Mesendoderm (in vitro differentiated cells): ENCODE results near the gene HK2.

Source experiments
- DNase-seq: peaks from one replicate; pipeline ENCODE4 v3.0.0; 2013
- H2AK5ac ChIP-seq: 2 replicates; pipeline ENCODE4 v1.6.1; 2013; ENCODE audit warnings: low read length, inconsistent platforms
- H2BK120ac ChIP-seq: 2 replicates; pipeline ENCODE4 v1.6.1; 2013; ENCODE audit warnings: low read depth, mild to moderate bottlenecking, low read length, moderate library complexity, mixed read lengths
- H2BK15ac ChIP-seq: replicated peaks from 2 replicates; pipeline ENCODE4 v1.6.1; 2013; ENCODE audit warnings: low read depth, mild to moderate bottlenecking, moderate library complexity
- H2BK5ac ChIP-seq: 2 replicates; pipeline ENCODE4 v1.6.1; 2013; ENCODE audit warnings: low read length, inconsistent platforms
- H3K18ac ChIP-seq: 2 replicates; pipeline ENCODE4 v1.6.1; 2013; ENCODE audit warnings: mild to moderate bottlenecking, low read length, mixed read lengths
- H3K23ac ChIP-seq: one replicate; pipeline ENCODE4 v1.6.1; 2013; ENCODE audit warnings: low read length
- H3K27ac ChIP-seq: 2 replicates; pipeline ENCODE4 v1.5.1; 2013; ENCODE audit warnings: low read depth, mild to moderate bottlenecking, inconsistent platforms, low read length, moderate library complexity
- H3K27me3 ChIP-seq: 2 replicates; pipeline ENCODE4 v1.6.1; 2013; ENCODE audit warnings: low read length, control low read depth, mild to moderate bottlenecking, inconsistent platforms; ENCODE audit not compliant: insufficient read depth, poor library complexity
- H3K36me3 ChIP-seq: 2 replicates; pipeline ENCODE4 v1.6.1; 2013; ENCODE audit warnings: low read length, inconsistent platforms; ENCODE audit not compliant: control insufficient read depth, insufficient read depth
- H3K4ac ChIP-seq: one replicate; pipeline ENCODE4 v1.6.1; 2013; ENCODE audit warnings: low read depth, mild to moderate bottlenecking, low read length, moderate library complexity
- H3K4me1 ChIP-seq: 2 replicates; pipeline ENCODE4 v1.6.1; 2013; ENCODE audit warnings: low read depth, low read length, inconsistent platforms; ENCODE audit not compliant: control insufficient read depth
- H3K4me2 ChIP-seq: 2 replicates; pipeline ENCODE4 v1.6.1; 2013; ENCODE audit warnings: low read length
- H3K4me3 ChIP-seq: 2 replicates; pipeline ENCODE4 v1.5.1; 2013; ENCODE audit warnings: mild to moderate bottlenecking, low read length
- H3K56ac ChIP-seq: one replicate; pipeline ENCODE4 v1.6.1; 2013; ENCODE audit warnings: low read length
- H3K79me1 ChIP-seq: 2 replicates; pipeline ENCODE4 v1.6.1; 2013; ENCODE audit warnings: low read length, inconsistent platforms
- H3K79me2 ChIP-seq: 2 replicates; pipeline ENCODE4 v1.6.1; 2013; ENCODE audit warnings: mild to moderate bottlenecking, low read length; ENCODE audit not compliant: control insufficient read depth, insufficient read depth
- H3K9ac ChIP-seq: 2 replicates; pipeline ENCODE4 v1.6.1; 2013; ENCODE audit warnings: low read length, inconsistent platforms
- H4K5ac ChIP-seq: one replicate; pipeline ENCODE4 v1.6.1; 2013; ENCODE audit warnings: low read length
- H4K8ac ChIP-seq: one replicate; pipeline ENCODE4 v1.6.1; 2013; ENCODE audit warnings: low read depth, mild to moderate bottlenecking, control low read depth, low read length, moderate library complexity
- WGBS: extraction: QIAGEN DNeasy Blood & Tissue Kit; methylation state at CpG from one replicate; pipeline ENCODE4 v1.1.7; 2013; ENCODE audit warnings: low lambda C conversion rate, missing lambda C conversion rate; ENCODE audit not compliant: insufficient coverage; ENCODE audit errors: extremely low coverage; 5-methylcytosine and 5-hydroxymethylcytosine counted together

Gene HK2

GRCh38 chr2:74806920-74807319 is 27.0 kb upstream of the HK2 start:
- Histone ChIP-seq H3K27me3 (no peaks in the 10 kb centered on the region), H3K4me3 (no peak overlapping the region), H2AK5ac (no peak overlapping the region), H2BK120ac (no peak overlapping the region), H3K4me1 (no peaks in the 10 kb centered on the region), H3K36me3 (no peaks in the 10 kb centered on the region), H4K5ac (no peak overlapping the region), H3K4ac (no peak overlapping the region), H3K27ac (no peak overlapping the region), H3K79me2 (no peaks in the 10 kb centered on the region), H3K79me1 (no peaks in the 10 kb centered on the region), H3K4me2 (no peak overlapping the region), H3K9ac (no peak overlapping the region), H2BK5ac (no peak overlapping the region), H2BK15ac (no peak overlapping the region), H3K23ac (no peak overlapping the region), H3K56ac (no peak overlapping the region), H3K18ac (no peak overlapping the region), H4K8ac (no peak overlapping the region)
- no CpG with 5 or more reads among the region's 6 CpGs for WGBS
- no peak for DNase-seq

GRCh38 chr2:74812787-74813590 is 20.9 kb upstream of the HK2 start:
- no CpG with 5 or more reads among the region's 7 CpGs for WGBS

GRCh38 chr2:74814102-74814501 is 19.8 kb upstream of the HK2 start:
- Histone ChIP-seq H3K23ac (no peak overlapping the region), H3K27me3 (no peaks in the 10 kb centered on the region), H3K18ac (no peak overlapping the region), H2BK120ac (no peak overlapping the region), H4K8ac (no peak overlapping the region), H3K36me3 (no peaks in the 10 kb centered on the region), H2BK5ac (no peak overlapping the region), H3K79me1 (no peaks in the 10 kb centered on the region), H2AK5ac (no peak overlapping the region), H3K56ac (no peak overlapping the region), H3K27ac (no peak overlapping the region), H3K4me3 (no peak overlapping the region), H3K79me2 (no peaks in the 10 kb centered on the region), H2BK15ac (no peak overlapping the region), H3K4me2 (no peak overlapping the region), H3K4ac (no peak overlapping the region), H3K9ac (no peak overlapping the region), H4K5ac (no peak overlapping the region), H3K4me1 (peaks cover 5% of the 10 kb centered on the region)
- DNase-seq = no peak
- WGBS = no CpG with 5 or more reads among the region's 2 CpGs

More at GRCh38 chr2:74812787-74813590, 20.9 kb upstream of the HK2 start:
- H2BK120ac ChIP-seq = no peak overlapping the region
- no peak overlapping the region for H3K4me2 ChIP-seq
- no peak overlapping the region for H3K4ac ChIP-seq
- H3K79me1 ChIP-seq = no peaks in the 10 kb centered on the region
- H4K5ac ChIP-seq = no peak overlapping the region
- DNase-seq = no peak
- no peak overlapping the region for H3K23ac ChIP-seq
- H3K36me3 ChIP-seq = no peaks in the 10 kb centered on the region
- H3K4me3 ChIP-seq = no peak overlapping the region
- H3K56ac ChIP-seq = no peak overlapping the region
- no peak overlapping the region for H4K8ac ChIP-seq
- no peak overlapping the region for H2BK15ac ChIP-seq
- H3K27ac ChIP-seq = no peak overlapping the region
- H3K9ac ChIP-seq = no peak overlapping the region
- H3K79me2 ChIP-seq = no peaks in the 10 kb centered on the region
- peaks cover 5% of the 10 kb centered on the region for H3K4me1 ChIP-seq
- H3K18ac ChIP-seq = no peak overlapping the region
- no peaks in the 10 kb centered on the region for H3K27me3 ChIP-seq
- H2BK5ac ChIP-seq = no peak overlapping the region
- no peak overlapping the region for H2AK5ac ChIP-seq

- H3K36me3 ChIP-seq = no peaks in the 10 kb centered on the region
- H3K9ac ChIP-seq = no peak overlapping the region
- no peaks in the 10 kb centered on the region for H3K27me3 ChIP-seq
- H3K4me3 ChIP-seq = no peak overlapping the region
- no peak overlapping the region for H2AK5ac ChIP-seq
- no peak overlapping the region for H2BK5ac ChIP-seq
- no peak overlapping the region for H2BK15ac ChIP-seq
- H4K8ac ChIP-seq = no peak overlapping the region
- no peaks in the 10 kb centered on the region for H3K79me2 ChIP-seq
- H3K23ac ChIP-seq = no peak overlapping the region
- no peak for DNase-seq
- no peak overlapping the region for H4K5ac ChIP-seq
- H3K27ac ChIP-seq = no peak overlapping the region
- peaks cover 5% of the 10 kb centered on the region for H3K4me1 ChIP-seq
- H3K4ac ChIP-seq = no peak overlapping the region
- no peaks in the 10 kb centered on the region for H3K79me1 ChIP-seq
- H2BK120ac ChIP-seq = no peak overlapping the region
- H3K4me2 ChIP-seq = no peak overlapping the region
- H3K18ac ChIP-seq = no peak overlapping the region
- H3K56ac ChIP-seq = no peak overlapping the region
- no CpG with 5 or more reads among the region's 1 CpG for WGBS
These were observed 18.0 kb upstream of the HK2 start for GRCh38 chr2:74815941-74816340.

- no peak overlapping the region for H4K8ac ChIP-seq
- H2BK120ac ChIP-seq = no peak overlapping the region
- H3K36me3 ChIP-seq = no peaks in the 10 kb centered on the region
- no peak overlapping the region for H3K56ac ChIP-seq
- no peak overlapping the region for H3K4me2 ChIP-seq
- peak; percentile 82 for DNase-seq
- no peaks in the 10 kb centered on the region for H3K79me2 ChIP-seq
- H3K23ac ChIP-seq = no peak overlapping the region
- no peaks in the 10 kb centered on the region for H3K79me1 ChIP-seq
- WGBS = no CpG with 5 or more reads among the region's 7 CpGs
- H2AK5ac ChIP-seq = no peak overlapping the region
- no peak overlapping the region for H3K18ac ChIP-seq
- no peak overlapping the region for H4K5ac ChIP-seq
- peaks cover 5% of the 10 kb centered on the region for H3K4me1 ChIP-seq
- peak overlapping the region; percentile 51 for H3K27ac ChIP-seq
- H3K4me3 ChIP-seq = no peak overlapping the region
- no peak overlapping the region for H3K9ac ChIP-seq
- no peak overlapping the region for H2BK5ac ChIP-seq
- no peaks in the 10 kb centered on the region for H3K27me3 ChIP-seq
- no peak overlapping the region for H2BK15ac ChIP-seq
- H3K4ac ChIP-seq = no peak overlapping the region
These were observed 17.2 kb upstream of the HK2 start for GRCh38 chr2:74816540-74817303.
